H1 (cell line): Measurements from ENCODE around the gene GBE1. TPM values are rescaled to one million over a fixed set of nuclear protein-coding genes. Genes with fewer than 3 reads are reported as not detected.

ENCODE experiments used
- CTCF ChIA-PET: fragments of 300-600 bp; sonication (Branson Sonifier 250); formaldehyde crosslinking; loops from one replicate; lab custom pipeline; 2021; ENCODE audit not compliant: partially characterized antibody; lab: Charles Lee
- POLR2A ChIA-PET: fragments of 300-600 bp; sonication (Branson Sonifier 250); formaldehyde crosslinking; loops from one replicate; lab custom pipeline; 2021; ENCODE audit warnings: inconsistent platforms; ENCODE audit not compliant: partially characterized antibody; lab: Charles Lee
- DNase-seq, 2 experiments: peaks; one replicate each; pipeline versions ENCODE4 v3.0.0 to v3.0.0-alpha.2; 2010 to 2022; ENCODE audit warnings: low spot score in 2 of 2, low read depth in 1 of 2, mixed read lengths in 1 of 2
- FAIRE-seq: peaks from 2 replicates; lab custom pipeline; 2011; peaks lifted over from hg19 to GRCh38; lab: Jason Lieb, UNC
- H2AFZ ChIP-seq: 2 replicates; pipeline ENCODE4 v1.8.1; 2012; ENCODE audit warnings: low read length, inconsistent platforms
- H2AK5ac ChIP-seq: 2 replicates; pipeline ENCODE4 v1.6.1; 2013; ENCODE audit warnings: low read depth, low read length
- H2BK120ac ChIP-seq: replicated peaks from 2 replicates; pipeline ENCODE3; 2013; ENCODE audit warnings: low read depth, low read length, inconsistent platforms
- H2BK12ac ChIP-seq: 2 replicates; pipeline ENCODE4 v1.6.1; 2013; ENCODE audit warnings: low read depth, low read length
- H2BK15ac ChIP-seq: 2 replicates; pipeline ENCODE4 v1.6.1; 2013; ENCODE audit warnings: low read length
- H2BK20ac ChIP-seq: 2 replicates; pipeline ENCODE4 v1.6.1; 2013; ENCODE audit warnings: low read length
- H2BK5ac ChIP-seq: 2 replicates; pipeline ENCODE4 v1.6.1; 2013; ENCODE audit warnings: low read depth, low read length
- H3K14ac ChIP-seq: 2 replicates; pipeline ENCODE4 v1.6.1; 2013; ENCODE audit warnings: inconsistent platforms; ENCODE audit not compliant: insufficient read length
- H3K18ac ChIP-seq: 2 replicates; pipeline ENCODE4 v1.6.1; 2013; ENCODE audit warnings: low read length; ENCODE audit errors: extremely low read depth
- H3K23ac ChIP-seq: 2 replicates; pipeline ENCODE4 v1.6.1; 2013; ENCODE audit warnings: inconsistent platforms; ENCODE audit not compliant: insufficient read length
- H3K23me2 ChIP-seq: 2 replicates; pipeline ENCODE4 v1.6.1; 2013; ENCODE audit warnings: low read depth, low read length
- H3K27ac ChIP-seq: 2 replicates; pipeline ENCODE4 v1.6.1; 2011; ENCODE audit warnings: low read depth, low read length, inconsistent platforms
- H3K27me3 ChIP-seq, 4 experiments: replicated peaks in 1 of 4; 1 replicate in 1 of 4; 2 replicates in 3 of 4; pipeline versions ENCODE4 v1.6.1 to v1.8.1; 2011 to 2013; ENCODE audit warnings: low read length in 3 of 4, mild to moderate bottlenecking in 3 of 4, inconsistent platforms in 2 of 4, mixed read lengths in 2 of 4, moderate library complexity in 1 of 4; ENCODE audit not compliant: control insufficient read depth in 3 of 4, insufficient read depth in 3 of 4; ENCODE audit errors: extremely low read depth in 1 of 4
- H3K36me3 ChIP-seq, 4 experiments: 2 replicates each; pipeline versions ENCODE4 v1.6.1 to v1.8.1; 2011 to 2013; ENCODE audit warnings: mild to moderate bottlenecking in 4 of 4, low read length in 3 of 4, moderate library complexity in 2 of 4, control low read depth in 1 of 4, inconsistent platforms in 1 of 4; ENCODE audit not compliant: insufficient read depth in 4 of 4, control insufficient read depth in 2 of 4
- H3K4ac ChIP-seq: replicated peaks from 2 replicates; pipeline ENCODE3; 2013; ENCODE audit warnings: low read length, low read depth, mixed read lengths, inconsistent platforms; ENCODE audit not compliant: insufficient read length
- H3K4me1 ChIP-seq, 4 experiments: replicated peaks in 1 of 4; 1 replicate in 1 of 4; 2 replicates in 3 of 4; pipeline versions ENCODE4 v1.6.1 to v1.8.1; 2011 to 2013; ENCODE audit warnings: low read length in 3 of 4, inconsistent platforms in 2 of 4, mixed read lengths in 1 of 4; ENCODE audit not compliant: insufficient read depth in 4 of 4, control insufficient read depth in 3 of 4
- H3K4me2 ChIP-seq, 2 experiments: 2 replicates each; pipeline versions ENCODE4 v1.6.1 to v1.8.1; 2011 to 2013; ENCODE audit warnings: low read depth in 2 of 2, low read length in 2 of 2, control low read depth in 1 of 2, inconsistent platforms in 1 of 2, mild to moderate bottlenecking in 1 of 2; ENCODE audit not compliant: insufficient read depth in 1 of 2
- H3K4me3 ChIP-seq, 4 experiments: fragments of 200-600, 300-600 bp in 1 of 4; sonication (generic), shearing (Covaris generic), sonication (Bioruptor Twin) in 1 of 4; 2 replicates each; pipeline versions ENCODE4 v1.5.1 to v1.8.1; 2011 to 2016; ENCODE audit warnings: low read length in 4 of 4, low read depth in 3 of 4, control low read depth in 2 of 4, inconsistent platforms in 2 of 4, mild to moderate bottlenecking in 2 of 4, mixed read lengths in 1 of 4, moderate library complexity in 1 of 4; ENCODE audit not compliant: insufficient read depth in 2 of 4; ENCODE audit errors: extremely low read depth in 1 of 4
- H3K56ac ChIP-seq: replicated peaks from 2 replicates; pipeline ENCODE3; 2013; ENCODE audit warnings: low read depth, mild to moderate bottlenecking, mixed read lengths, low read length, inconsistent platforms; ENCODE audit not compliant: insufficient read length
- H3K79me1 ChIP-seq: 2 replicates; pipeline ENCODE4 v1.6.1; 2013; ENCODE audit warnings: low read depth, low read length, control low read depth
- H3K79me2 ChIP-seq, 2 experiments: 2 replicates each; pipeline versions ENCODE4 v1.6.1 to v1.8.1; 2012 to 2013; ENCODE audit warnings: low read length in 2 of 2, mild to moderate bottlenecking in 2 of 2, inconsistent platforms in 1 of 2; ENCODE audit not compliant: insufficient read depth in 2 of 2, control insufficient read depth in 1 of 2
- H3K9ac ChIP-seq, 4 experiments: replicated peaks in 1 of 4; 1 replicate in 1 of 4; 2 replicates in 3 of 4; pipeline versions ENCODE4 v1.6.1 to v1.8.1; 2011 to 2013; ENCODE audit warnings: low read depth in 3 of 4, low read length in 3 of 4, control low read depth in 2 of 4, mild to moderate bottlenecking in 2 of 4, moderate library complexity in 2 of 4, inconsistent platforms in 1 of 4; ENCODE audit errors: extremely low read depth in 1 of 4
- H3K9me3 ChIP-seq, 2 experiments: 2 replicates each; pipeline versions ENCODE4 v1.6.1 to v1.8.1; 2012 to 2013; ENCODE audit warnings: mild to moderate bottlenecking in 2 of 2, moderate library complexity in 2 of 2, control low read depth in 1 of 2, inconsistent platforms in 1 of 2, low read depth in 1 of 2, low read length in 1 of 2, mixed read lengths in 1 of 2; ENCODE audit not compliant: insufficient read depth in 2 of 2
- H4K20me1 ChIP-seq, 2 experiments: replicated peaks in 1 of 2; 2 replicates each; pipeline versions ENCODE3 to v1.8.1; 2011 to 2013; ENCODE audit warnings: inconsistent platforms in 2 of 2, low read length in 2 of 2, mild to moderate bottlenecking in 1 of 2; ENCODE audit not compliant: insufficient read depth in 2 of 2, control insufficient read depth in 1 of 2
- H4K5ac ChIP-seq: 2 replicates; pipeline ENCODE4 v1.6.1; 2013; ENCODE audit warnings: low read length, low read depth, mixed read lengths, inconsistent platforms; ENCODE audit not compliant: insufficient read length
- H4K8ac ChIP-seq: 2 replicates; pipeline ENCODE4 v1.8.0; 2013; ENCODE audit warnings: mild to moderate bottlenecking, moderate library complexity, low read length, inconsistent platforms; ENCODE audit not compliant: insufficient read depth; ENCODE audit errors: extremely low read depth
- H4K91ac ChIP-seq: replicated peaks from 2 replicates; pipeline ENCODE3; 2013; ENCODE audit warnings: low read length, mixed read lengths, inconsistent platforms; ENCODE audit not compliant: insufficient read length
- BACH1 ChIP-seq: IDR thresholded peaks from 2 replicates; pipeline ENCODE4 v1.6.1; 2012; ENCODE audit warnings: low read length, improper control_type of control experiment
- CHD1 ChIP-seq: IDR thresholded peaks from 2 replicates; pipeline ENCODE4 v1.6.1; 2012; ENCODE audit warnings: low read depth, low read length, improper control_type of control experiment
- CTBP2 ChIP-seq: IDR thresholded peaks from 2 replicates; pipeline ENCODE4 v1.7.0; 2011; ENCODE audit warnings: borderline replicate concordance, mild to moderate bottlenecking, moderate library complexity, mixed read lengths, low read length; ENCODE audit not compliant: insufficient read depth, insufficient read length
- EP300 ChIP-seq, 2 experiments: IDR thresholded peaks; 1 replicate in 1 of 2; 2 replicates in 1 of 2; pipeline ENCODE4 v1.6.1; 2011 to 2012; ENCODE audit warnings: low read depth in 2 of 2, low read length in 2 of 2, mild to moderate bottlenecking in 2 of 2, borderline replicate concordance in 1 of 2, inconsistent platforms in 1 of 2, moderate library complexity in 1 of 2
- GTF2F1 ChIP-seq: IDR thresholded peaks from 2 replicates; pipeline ENCODE4 v1.6.1; 2012; ENCODE audit warnings: low read depth, low read length, improper control_type of control experiment, borderline replicate concordance
- MAFK ChIP-seq: IDR thresholded peaks from 2 replicates; pipeline ENCODE4 v1.6.1; 2012; ENCODE audit warnings: low read depth, mild to moderate bottlenecking, improper control_type of control experiment, low read length
- RBBP5 ChIP-seq: IDR thresholded peaks from 2 replicates; pipeline ENCODE4 v1.7.1; 2012; ENCODE audit warnings: low read depth, mild to moderate bottlenecking, inconsistent platforms, low read length, moderate library complexity, borderline replicate concordance
- SIN3A ChIP-seq, 2 experiments: IDR thresholded peaks in 1 of 2; conservative IDR thresholded peaks in 1 of 2; 2 replicates each; pipeline ENCODE4 v1.6.1; 2011 to 2012; ENCODE audit warnings: low read length in 2 of 2, improper control_type of control experiment in 1 of 2, low read depth in 1 of 2, mild to moderate bottlenecking in 1 of 2
- SRF ChIP-seq: IDR thresholded peaks from 2 replicates; pipeline ENCODE4 v1.6.1; 2011; ENCODE audit warnings: mild to moderate bottlenecking, low read depth, low read length, moderate library complexity
- TAF1 ChIP-seq: IDR thresholded peaks from 2 replicates; pipeline ENCODE4 v1.6.1; 2011; ENCODE audit warnings: mild to moderate bottlenecking, low read depth, low read length
- YY1 ChIP-seq: IDR thresholded peaks from 2 replicates; pipeline ENCODE4 v1.6.1; 2011; ENCODE audit warnings: low read depth, mild to moderate bottlenecking, low read length
- WGBS, 2 experiments: shearing (Covaris generic) in 1 of 2; methylation state at CpG; one replicate each; pipeline versions ENCODE4 v1.1.6 to v1.1.7; 2013 to 2015; ENCODE audit warnings: low lambda C conversion rate in 2 of 2, mixed read lengths in 2 of 2, inconsistent platforms in 1 of 2, low coverage in 1 of 2, missing lambda C conversion rate in 1 of 2; ENCODE audit not compliant: insufficient replicate concordance in 2 of 2, insufficient coverage in 1 of 2, insufficient read length in 1 of 2; ENCODE audit errors: extremely low coverage in 1 of 2, missing lambda C conversion rate in 1 of 2; 5-methylcytosine and 5-hydroxymethylcytosine counted together
- polyA plus RNA-seq, 7 experiments: library from polyadenylated mRNA; depleted of rRNA in 3 of 7; stranded (reverse) in 5 of 7; unstranded in 2 of 7; fragments of >200 nt in 5 of 7; fragments of 200-250 nt in 2 of 7; gene quantifications; 1 replicate in 5 of 7; 2 replicates in 1 of 7; 4 replicates in 1 of 7; pipeline versions ENCODE4 v1.2.1 to v1.2.3, GENCODE V29; 2011 to 2013; ENCODE audit warnings: missing spikeins in 2 of 7, mixed read lengths in 2 of 7
- total RNA-seq: library from RNA; stranded (reverse); fragmentation: NEBNext Ultra II Directional; extraction: Animal tissue kit (Norgen Biotek cat#: 25700); gene quantifications from 2 replicates; pipeline ENCODE4 v1.2.1, GENCODE V29; 2021

GBE1 gene
- total and polyA plus RNA-seq, 2 of the 8 experiments (the other 6 are each of a cell fraction or from before 2014, with no cell fraction given), result 3.3 to 7.3 TPM

DNA sequence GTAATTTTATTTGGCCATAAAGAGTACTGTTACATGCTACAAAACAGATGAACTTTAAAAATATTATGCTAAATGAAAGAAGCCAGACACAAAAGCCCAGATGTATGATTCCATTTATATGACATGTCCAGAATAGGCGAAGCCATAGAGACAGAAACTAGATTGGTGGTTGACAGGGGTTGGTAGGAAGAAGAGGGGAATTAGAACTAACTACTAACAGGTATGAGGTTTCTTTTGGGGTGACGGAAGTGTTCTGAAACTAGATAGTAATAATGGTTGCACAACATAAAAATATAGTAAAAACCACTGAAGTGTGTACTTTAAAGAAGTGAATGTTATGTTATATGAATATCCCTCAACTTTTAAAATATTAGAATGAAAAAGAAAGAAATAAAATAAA is 66.1 kb downstream of the GBE1 start:
- no peaks in the 10 kb centered on the region for H4K20me1 ChIP-seq
- no peak for FAIRE-seq

More for the DNA sequence above, 66.1 kb downstream of the GBE1 start:
- no peak overlapping the region for H4K8ac ChIP-seq
- H2BK12ac ChIP-seq, result no peak overlapping the region
- H3K36me3 ChIP-seq, result no peaks in the 10 kb centered on the region
- no peak overlapping the region for H3K4me3 ChIP-seq
- H3K23ac ChIP-seq, result no peak overlapping the region
- H3K4me1 ChIP-seq, result no peaks in the 10 kb centered on the region
- CTCF ChIA-PET, result no interaction called here
- H4K91ac ChIP-seq, result no peak overlapping the region
- H2BK120ac ChIP-seq, result no peak overlapping the region
- no peak overlapping the region for H2BK15ac ChIP-seq
- WGBS, 2 experiments, result 91% methylated on average over 2 of the region's 2 CpGs; no CpG with 5 or more reads in 1 of the 2 experiments
- no peaks in the 10 kb centered on the region for H3K9me3 ChIP-seq
- no peak for DNase-seq
- no peak overlapping the region for H3K56ac ChIP-seq
- H3K4ac ChIP-seq, result no peak overlapping the region
- no peaks in the 10 kb centered on the region for H3K79me1 ChIP-seq
- H4K5ac ChIP-seq, result no peak overlapping the region
- no peak overlapping the region for H2AFZ ChIP-seq
- H3K27ac ChIP-seq, result no peak overlapping the region
- TF ChIP-seq CTBP2, result no peak
- no peak for TF ChIP-seq EP300 (IDR thresholded peaks at IDR 0.05; ENCODE audit: borderline replicate concordance in 1 of 2, low read depth in 2 of 2, low read length in 2 of 2)
- TF ChIP-seq CHD1, result no peak
- TF ChIP-seq YY1, result no peak
- no peak for TF ChIP-seq SIN3A (conservative IDR thresholded peaks at IDR 0.05 in 1 of 2, IDR thresholded peaks at IDR 0.05 in 1 of 2; ENCODE audit: low read depth in 1 of 2, low read length in 2 of 2)
- TF ChIP-seq SRF, result no peak
- no peak for TF ChIP-seq RBBP5
- TF ChIP-seq MAFK, result no peak
- TF ChIP-seq TAF1, result no peak
- no peak for TF ChIP-seq GTF2F1
- no peak for TF ChIP-seq BACH1
- TF ChIP-seq, all 59 proteins: peak for 0
- H3K27me3 ChIP-seq, result no peaks in the 10 kb centered on the region
- H3K4me2 ChIP-seq, result no peak overlapping the region
- H3K9ac ChIP-seq, result no peak overlapping the region
- H3K18ac ChIP-seq, result no peak overlapping the region
- H2BK5ac ChIP-seq, result no peak overlapping the region
- H3K79me2 ChIP-seq, result no peaks in the 10 kb centered on the region
- H3K23me2 ChIP-seq, result no peaks in the 10 kb centered on the region
- H3K14ac ChIP-seq, result no peak overlapping the region
- no peak overlapping the region for H2BK20ac ChIP-seq
- no peak overlapping the region for H2AK5ac ChIP-seq
- POLR2A ChIA-PET, result no interaction called here
